Liver (tissue), 9 donors: ENCODE results near the gene BTBD9. TPM values are rescaled to one million over a fixed set of nuclear protein-coding genes. Genes with fewer than 3 reads are reported as not detected.

Source experiments
- DNase-seq: peaks from one replicate; pipeline ENCODE4 v3.0.0-alpha.2; 2017; ENCODE audit warnings: low spot score
- H3K27ac ChIP-seq, 2 donors: one replicate each; pipeline ENCODE4 v1.7.0; 2013; ENCODE audit warnings: inconsistent platforms in 2 of 2, low read length in 2 of 2, control low read depth in 1 of 2, low read depth in 1 of 2, mild to moderate bottlenecking in 1 of 2
- H3K27me3 ChIP-seq, 4 donors: one replicate each; pipeline versions ENCODE4 v1.6.1 to v1.7.0; 2013; ENCODE audit warnings: low read length in 3 of 4, inconsistent platforms in 1 of 4, mild to moderate bottlenecking in 1 of 4, moderate library complexity in 1 of 4; ENCODE audit not compliant: control insufficient read depth in 4 of 4, insufficient read depth in 4 of 4
- H3K36me3 ChIP-seq, 4 donors: one replicate each; pipeline versions ENCODE4 v1.6.1 to v1.7.0; 2013; ENCODE audit warnings: low read length in 3 of 4, mild to moderate bottlenecking in 3 of 4, low read depth in 1 of 4, moderate library complexity in 1 of 4; ENCODE audit not compliant: control insufficient read depth in 4 of 4, insufficient read depth in 3 of 4
- H3K4me1 ChIP-seq, 4 donors: one replicate each; pipeline versions ENCODE4 v1.6.1 to v1.7.0; 2013; ENCODE audit warnings: low read length in 3 of 4, mild to moderate bottlenecking in 3 of 4, moderate library complexity in 1 of 4; ENCODE audit not compliant: control insufficient read depth in 4 of 4, insufficient read depth in 4 of 4
- H3K4me3 ChIP-seq, 3 donors: one replicate each; pipeline versions ENCODE4 v1.6.1 to v1.7.0; 2013; ENCODE audit warnings: low read length in 3 of 3, control low read depth in 1 of 3, low read depth in 1 of 3, mild to moderate bottlenecking in 1 of 3
- H3K9ac ChIP-seq, 2 donors: one replicate each; pipeline ENCODE4 v1.7.0; 2013; ENCODE audit warnings: low read length in 2 of 2, mild to moderate bottlenecking in 2 of 2, moderate library complexity in 2 of 2, control low read depth in 1 of 2, low read depth in 1 of 2
- H3K9me3 ChIP-seq, 4 donors: one replicate each; pipeline versions ENCODE4 v1.6.1 to v1.7.0; 2013; ENCODE audit warnings: low read length in 3 of 4; ENCODE audit not compliant: control insufficient read depth in 4 of 4
- CTCF ChIP-seq: fragments of 150-350 bp; IDR thresholded peaks from 2 replicates; pipeline ENCODE4 v1.5.1; 2017; ENCODE audit warnings: improper control_type of control experiment, low read depth, low read length; ENCODE audit not compliant: missing input control
- FOXA1 ChIP-seq: IDR thresholded peaks from 2 replicates; pipeline ENCODE4 v1.6.1; 2016; ENCODE audit warnings: antibody characterized with exemption
- FOXA2 ChIP-seq: IDR thresholded peaks from 2 replicates; pipeline ENCODE4 v1.6.1; 2016; ENCODE audit warnings: antibody characterized with exemption
- GABPA ChIP-seq, 2 donors: IDR thresholded peaks in 1 of 2; conservative IDR thresholded peaks in 1 of 2; 2 replicates each; pipeline ENCODE4 v1.6.1; 2016; ENCODE audit warnings: antibody characterized with exemption in 2 of 2, mild to moderate bottlenecking in 1 of 2, moderate library complexity in 1 of 2
- HNF4A ChIP-seq, 2 donors: conservative IDR thresholded peaks; 2 replicates each; pipeline ENCODE4 v1.6.1; 2016; ENCODE audit warnings: antibody characterized with exemption in 2 of 2, mild to moderate bottlenecking in 2 of 2
- HNF4G ChIP-seq: IDR thresholded peaks from 2 replicates; pipeline ENCODE4 v1.6.1; 2016; ENCODE audit warnings: antibody characterized with exemption
- JUND ChIP-seq, 2 donors: IDR thresholded peaks; 2 replicates each; pipeline ENCODE4 v1.6.1; 2016; ENCODE audit warnings: antibody characterized with exemption in 2 of 2
- MAX ChIP-seq: IDR thresholded peaks from 2 replicates; pipeline ENCODE4 v1.6.1; 2016; ENCODE audit warnings: antibody characterized with exemption
- NR2F2 ChIP-seq: IDR thresholded peaks from 2 replicates; pipeline ENCODE4 v1.6.1; 2016; ENCODE audit warnings: antibody characterized with exemption
- RAD21 ChIP-seq, 2 donors: IDR thresholded peaks; 2 replicates each; pipeline ENCODE4 v1.6.1; 2016; ENCODE audit warnings: antibody characterized with exemption in 2 of 2, mild to moderate bottlenecking in 2 of 2
- REST ChIP-seq: IDR thresholded peaks from 2 replicates; pipeline ENCODE4 v1.6.1; 2016; ENCODE audit warnings: antibody characterized with exemption, mild to moderate bottlenecking
- RXRA ChIP-seq, 2 donors: IDR thresholded peaks; 2 replicates each; pipeline ENCODE4 v1.6.1; 2017 to 2018; ENCODE audit warnings: antibody characterized with exemption in 2 of 2, mild to moderate bottlenecking in 1 of 2
- SP1 ChIP-seq: IDR thresholded peaks from 2 replicates; pipeline ENCODE4 v1.6.1; 2018; ENCODE audit warnings: antibody characterized with exemption, mild to moderate bottlenecking
- TAF1 ChIP-seq: conservative IDR thresholded peaks from 2 replicates; pipeline ENCODE4 v1.6.1; 2016; ENCODE audit warnings: antibody characterized with exemption, mild to moderate bottlenecking
- YY1 ChIP-seq: IDR thresholded peaks from 2 replicates; pipeline ENCODE4 v1.6.1; 2016; ENCODE audit warnings: antibody characterized with exemption, mild to moderate bottlenecking
- ZBTB33 ChIP-seq: IDR thresholded peaks from 2 replicates; pipeline ENCODE4 v1.6.1; 2016; ENCODE audit warnings: antibody characterized with exemption
- WGBS: extraction: QIAGEN DNeasy Blood & Tissue Kit; methylation state at CpG from one replicate; pipeline ENCODE4 v1.1.7; 2013; 5-methylcytosine and 5-hydroxymethylcytosine counted together
- polyA plus RNA-seq, 2 donors: library from polyadenylated mRNA; stranded (reverse) in 1 of 2; unstranded in 1 of 2; fragments of 200-250 nt in 1 of 2; fragments of >200 nt in 1 of 2; fragmentation: Nextera tagmentation in 1 of 2; extraction: Ambion mirVana in 1 of 2; gene quantifications; one replicate each; pipeline versions ENCODE4 v1.2.1 to v1.2.3, GENCODE V29; 2013 to 2015
- total RNA-seq, 2 donors: library from RNA; depleted of rRNA; stranded (reverse); fragments of >200 nt; gene quantifications; one replicate each; pipeline ENCODE4 v1.2.3, GENCODE V29; 2014
- TF ChIP-seq, protein P1 (sequence below): IDR thresholded peaks from 2 replicates; pipeline ENCODE4 v1.6.1; 2016; ENCODE audit warnings: antibody characterized with exemption
- donor health status: healthy.
- donor health status: healthy.
- donor health status: healthy.
- donor health status: healthy.
- donor health status: healthy.

BTBD9 gene
- total and polyA plus RNA-seq, 4 donors: 2.0 to 12.4 (median 5.7) TPM

- H3K9ac ChIP-seq: no peak overlapping the region
- no peaks in the 10 kb centered on the region for H3K36me3 ChIP-seq
- WGBS: 93% methylated on average over 6 of the region's 6 CpGs
- H3K4me3 ChIP-seq: no peak overlapping the region
- no peaks in the 10 kb centered on the region for H3K4me1 ChIP-seq
- TF ChIP-seq REST: no peak
- no peak for TF ChIP-seq RXRA (IDR thresholded peaks at IDR 0.05)
- no peak for TF ChIP-seq SP1
- no peak for TF ChIP-seq CTCF
- no peak for TF ChIP-seq ZBTB33
- no peak for TF ChIP-seq RAD21 (IDR thresholded peaks at IDR 0.05)
- TF ChIP-seq HNF4A (conservative IDR thresholded peaks at IDR 0.05): no peak
- no peak for TF ChIP-seq MAX
- no peak for TF ChIP-seq HNF4G
- TF ChIP-seq FOXA2: no peak
- TF ChIP-seq FOXA1: no peak
- TF ChIP-seq, protein P1, sequence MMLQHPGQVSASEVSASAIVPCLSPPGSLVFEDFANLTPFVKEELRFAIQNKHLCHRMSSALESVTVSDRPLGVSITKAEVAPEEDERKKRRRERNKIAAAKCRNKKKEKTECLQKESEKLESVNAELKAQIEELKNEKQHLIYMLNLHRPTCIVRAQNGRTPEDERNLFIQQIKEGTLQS: no peak
- TF ChIP-seq NR2F2: no peak
- TF ChIP-seq TAF1: no peak
- no peak for TF ChIP-seq GABPA (IDR thresholded peaks at IDR 0.05 in 1 of 2, conservative IDR thresholded peaks at IDR 0.05 in 1 of 2)
- no peak for TF ChIP-seq YY1
- no peak for TF ChIP-seq JUND (IDR thresholded peaks at IDR 0.05)
- H3K9me3 ChIP-seq: no peaks in the 10 kb centered on the region
- H3K27ac ChIP-seq: no peak overlapping the region
- DNase-seq: no peak
- H3K27me3 ChIP-seq: no peaks in the 10 kb centered on the region
These were observed 222.2 kb downstream of the BTBD9 start for GRCh38 chr6:38417521-38417920.
